HepG2 (cell line): ENCODE measurements around the gene NUDT8. TPM values are rescaled to one million over a fixed set of nuclear protein-coding genes. Genes with fewer than 3 reads are reported as not detected.

Experiments
- ADNP ChIP-seq: sonication (generic); formaldehyde crosslinking; IDR thresholded peaks from 2 replicates; pipeline ENCODE4 v1.4.0; 2020; ENCODE audit warnings: missing genetic modification reagents
- CBFB ChIP-seq: sonication (generic); formaldehyde crosslinking; IDR thresholded peaks from 2 replicates; pipeline ENCODE4 v1.4.0; 2020; ENCODE audit warnings: missing genetic modification reagents
- CBX1 ChIP-seq: IDR thresholded peaks from one replicate; pipeline ENCODE4 v1.6.1; 2016; ENCODE audit warnings: antibody characterized with exemption, low read depth
- CCAR2 ChIP-seq: fragments of 200-400 bp; formaldehyde crosslinking; optimal IDR thresholded peaks from 2 replicates; pipeline ENCODE3; 2018; ENCODE audit warnings: low read depth, mild to moderate bottlenecking, low read length, moderate library complexity
- CHCHD3 ChIP-seq: sonication (generic); formaldehyde crosslinking; IDR thresholded peaks from 2 replicates; pipeline ENCODE4 v1.8.0; 2022; ENCODE audit warnings: mild to moderate bottlenecking, missing genetic modification reagents, moderate library complexity
- CHD4 ChIP-seq: fragments of 200-600 bp; sonication (generic); IDR thresholded peaks from 2 replicates; pipeline ENCODE4 v1.7.0; 2017; ENCODE audit warnings: mild to moderate bottlenecking, low read length, borderline replicate concordance
- KAT2B ChIP-seq: fragments of 150-350 bp; IDR thresholded peaks from 2 replicates; pipeline ENCODE4 v1.6.1; 2014; ENCODE audit warnings: low read depth, low read length, borderline replicate concordance
- MATR3 ChIP-seq: sonication (generic); formaldehyde crosslinking; IDR thresholded peaks from 2 replicates; pipeline ENCODE4 v1.4.0; 2020; ENCODE audit warnings: missing genetic modification reagents
- MTF1 ChIP-seq: sonication (generic); formaldehyde crosslinking; IDR thresholded peaks from 2 replicates; pipeline ENCODE4 v1.5.0; 2020; ENCODE audit warnings: missing genetic modification reagents
- RBFOX2 ChIP-seq: fragments of 200-400 bp; formaldehyde crosslinking; IDR thresholded peaks from 2 replicates; pipeline ENCODE4 v1.6.1; 2017; ENCODE audit warnings: low read depth, mild to moderate bottlenecking, low read length
- RBM39 ChIP-seq: fragments of 200-400 bp; formaldehyde crosslinking; IDR thresholded peaks from one replicate; pipeline ENCODE4 v1.6.1; 2018; ENCODE audit warnings: antibody characterized with exemption, mild to moderate bottlenecking, low read depth, low read length; ENCODE audit not compliant: poor library complexity, severe bottlenecking
- RNF2 ChIP-seq: fragments of 450-650 bp; conservative IDR thresholded peaks from 2 replicates; pipeline ENCODE4 v1.6.1; 2016; ENCODE audit warnings: low read depth
- RORA ChIP-seq: sonication (generic); formaldehyde crosslinking; IDR thresholded peaks from 2 replicates; pipeline ENCODE4 v1.5.0; 2020; ENCODE audit warnings: mild to moderate bottlenecking, missing genetic modification reagents, moderate library complexity
- SSRP1 ChIP-seq: IDR thresholded peaks from 2 replicates; pipeline ENCODE4 v1.6.1; 2016; ENCODE audit warnings: control low read depth
- XBP1 ChIP-seq: sonication (generic); formaldehyde crosslinking; IDR thresholded peaks from 2 replicates; pipeline ENCODE4 v1.5.0; 2020; ENCODE audit warnings: missing genetic modification reagents
- ZNF530 ChIP-seq: sonication (generic); formaldehyde crosslinking; IDR thresholded peaks from 2 replicates; pipeline ENCODE4 v1.5.0; 2020; ENCODE audit warnings: low read depth, mild to moderate bottlenecking, missing genetic modification reagents
- polyA plus RNA-seq, 8 experiments: library from polyadenylated mRNA; depleted of rRNA in 3 of 8; stranded (reverse) in 7 of 8; unstranded in 1 of 8; fragments of >200 nt; fragmentation: Illumina TruSeq in 4 of 8; extraction: Trizol in 4 of 8; gene quantifications; 2 replicates each; pipeline versions ENCODE4 v1.2.1 to v1.2.3, GENCODE V29; 2011 to 2016; ENCODE audit warnings: low read depth in 4 of 8, missing spikeins in 1 of 8, mixed read lengths in 1 of 8; ENCODE audit not compliant: insufficient read depth in 1 of 8
- total RNA-seq, 5 experiments: library from RNA; depleted of rRNA; stranded (reverse); fragments of >200 nt; fragmentation: Illumina TruSeq; extraction: Trizol; gene quantifications; 2 replicates each; pipeline ENCODE4 v1.2.3, GENCODE V29; 2016; ENCODE audit warnings: low read depth in 1 of 5
- TF ChIP-seq, protein P1 (sequence below): sonication (generic); formaldehyde crosslinking; IDR thresholded peaks from 2 replicates; pipeline ENCODE4 v1.8.0; 2022; ENCODE audit warnings: missing genetic modification reagents, mild to moderate bottlenecking, borderline replicate concordance
- TF ChIP-seq, protein P2 (sequence below): IDR thresholded peaks from 2 replicates; pipeline ENCODE4 v1.6.1; 2016; ENCODE audit warnings: low read depth
- TF ChIP-seq, protein P3 (sequence below): sonication (generic); formaldehyde crosslinking; IDR thresholded peaks from 2 replicates; pipeline ENCODE4 v1.4.0; 2020; ENCODE audit warnings: missing genetic modification reagents
- TF ChIP-seq, protein P4 (sequence below): IDR thresholded peaks from 2 replicates; pipeline ENCODE4 v1.6.1; 2012; ENCODE audit warnings: low read length, improper control_type of control experiment

The NUDT8 gene
- total and polyA plus RNA-seq, 2 of the 13 experiments (the other 11 are each of a cell fraction or from before 2014, with no cell fraction given) = 6.7 to 25.8 TPM

DNA sequence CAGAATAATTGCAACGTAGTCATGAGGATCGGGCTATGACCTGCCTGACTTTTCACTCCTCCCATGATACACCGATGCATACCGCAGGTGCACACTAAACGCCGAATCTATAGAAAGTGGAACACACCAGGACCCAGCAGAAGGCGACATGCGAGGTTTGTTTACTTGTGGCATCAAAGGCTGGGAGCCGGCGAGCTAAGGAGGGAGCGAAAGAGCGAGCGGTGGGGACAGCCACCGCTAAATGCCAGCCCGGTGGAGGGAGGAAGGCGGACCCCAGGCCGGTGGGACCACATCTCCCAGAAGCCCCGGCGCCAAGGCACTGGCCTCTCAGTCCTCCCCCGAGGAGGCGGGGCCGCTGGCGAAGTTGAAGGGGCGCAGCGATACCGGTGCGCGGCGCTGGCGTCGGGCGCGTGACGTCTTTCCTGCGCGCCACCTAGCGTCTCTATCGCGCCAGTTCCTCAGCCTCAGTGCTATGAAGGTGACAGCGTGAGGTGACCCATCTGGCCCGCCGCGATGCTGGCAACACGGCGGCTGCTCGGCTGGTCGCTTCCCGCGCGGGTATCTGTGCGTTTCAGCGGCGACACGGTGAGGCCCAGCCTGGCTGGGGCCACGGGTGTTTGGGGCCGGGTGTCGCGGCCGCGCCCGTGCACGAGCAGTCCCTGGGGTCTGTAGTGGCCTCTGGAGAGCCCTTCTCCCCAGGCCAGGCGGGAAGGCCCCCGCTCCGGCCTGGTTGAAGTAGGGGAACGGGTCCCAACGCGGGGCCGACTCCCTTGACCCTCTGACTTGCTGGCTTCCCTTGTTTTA, 23.0 kb downstream of the NUDT8 start, which contains the start of gene NDUFV1 (continued):
- TF ChIP-seq RBFOX2 (peak; percentile 95), MATR3 (CRISPR knock-in tag) (no peak), ZNF530 (no peak), CCAR2 (no peak), XBP1 (CRISPR knock-in tag) (no peak), MTF1 (CRISPR knock-in tag) (no peak), RNF2 (no peak), KAT2B (no peak), ADNP (CRISPR knock-in tag) (no peak), RBM39 (no peak), SSRP1 (CRISPR knock-in tag) (no peak), CBX1 (peak; percentile 67), CHD4 (no peak), RORA (CRISPR knock-in tag) (no peak), CBFB (CRISPR knock-in tag) (peak; percentile 75), CHCHD3 (CRISPR knock-in tag) (no peak)
- TF ChIP-seq, protein P1, sequence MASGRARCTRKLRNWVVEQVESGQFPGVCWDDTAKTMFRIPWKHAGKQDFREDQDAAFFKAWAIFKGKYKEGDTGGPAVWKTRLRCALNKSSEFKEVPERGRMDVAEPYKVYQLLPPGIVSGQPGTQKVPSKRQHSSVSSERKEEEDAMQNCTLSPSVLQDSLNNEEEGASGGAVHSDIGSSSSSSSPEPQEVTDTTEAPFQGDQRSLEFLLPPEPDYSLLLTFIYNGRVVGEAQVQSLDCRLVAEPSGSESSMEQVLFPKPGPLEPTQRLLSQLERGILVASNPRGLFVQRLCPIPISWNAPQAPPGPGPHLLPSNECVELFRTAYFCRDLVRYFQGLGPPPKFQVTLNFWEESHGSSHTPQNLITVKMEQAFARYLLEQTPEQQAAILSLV (CRISPR knock-in tag) = peak; percentile 90; the same call in 1 of the 2 replicates
- TF ChIP-seq, protein P2, sequence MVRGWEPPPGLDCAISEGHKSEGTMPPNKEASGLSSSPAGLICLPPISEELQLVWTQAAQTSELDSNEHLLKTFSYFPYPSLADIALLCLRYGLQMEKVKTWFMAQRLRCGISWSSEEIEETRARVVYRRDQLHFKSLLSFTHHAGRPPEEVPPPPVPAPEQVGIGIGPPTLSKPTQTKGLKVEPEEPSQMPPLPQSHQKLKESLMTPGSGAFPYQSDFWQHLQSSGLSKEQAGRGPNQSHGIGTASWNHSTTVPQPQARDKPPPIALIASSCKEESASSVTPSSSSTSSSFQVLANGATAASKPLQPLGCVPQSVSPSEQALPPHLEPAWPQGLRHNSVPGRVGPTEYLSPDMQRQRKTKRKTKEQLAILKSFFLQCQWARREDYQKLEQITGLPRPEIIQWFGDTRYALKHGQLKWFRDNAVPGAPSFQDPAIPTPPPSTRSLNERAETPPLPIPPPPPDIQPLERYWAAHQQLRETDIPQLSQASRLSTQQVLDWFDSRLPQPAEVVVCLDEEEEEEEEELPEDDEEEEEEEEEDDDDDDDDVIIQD (CRISPR knock-in tag) = peak; percentile 48; the same call in 1 of the 2 replicates
- TF ChIP-seq, protein P3, sequence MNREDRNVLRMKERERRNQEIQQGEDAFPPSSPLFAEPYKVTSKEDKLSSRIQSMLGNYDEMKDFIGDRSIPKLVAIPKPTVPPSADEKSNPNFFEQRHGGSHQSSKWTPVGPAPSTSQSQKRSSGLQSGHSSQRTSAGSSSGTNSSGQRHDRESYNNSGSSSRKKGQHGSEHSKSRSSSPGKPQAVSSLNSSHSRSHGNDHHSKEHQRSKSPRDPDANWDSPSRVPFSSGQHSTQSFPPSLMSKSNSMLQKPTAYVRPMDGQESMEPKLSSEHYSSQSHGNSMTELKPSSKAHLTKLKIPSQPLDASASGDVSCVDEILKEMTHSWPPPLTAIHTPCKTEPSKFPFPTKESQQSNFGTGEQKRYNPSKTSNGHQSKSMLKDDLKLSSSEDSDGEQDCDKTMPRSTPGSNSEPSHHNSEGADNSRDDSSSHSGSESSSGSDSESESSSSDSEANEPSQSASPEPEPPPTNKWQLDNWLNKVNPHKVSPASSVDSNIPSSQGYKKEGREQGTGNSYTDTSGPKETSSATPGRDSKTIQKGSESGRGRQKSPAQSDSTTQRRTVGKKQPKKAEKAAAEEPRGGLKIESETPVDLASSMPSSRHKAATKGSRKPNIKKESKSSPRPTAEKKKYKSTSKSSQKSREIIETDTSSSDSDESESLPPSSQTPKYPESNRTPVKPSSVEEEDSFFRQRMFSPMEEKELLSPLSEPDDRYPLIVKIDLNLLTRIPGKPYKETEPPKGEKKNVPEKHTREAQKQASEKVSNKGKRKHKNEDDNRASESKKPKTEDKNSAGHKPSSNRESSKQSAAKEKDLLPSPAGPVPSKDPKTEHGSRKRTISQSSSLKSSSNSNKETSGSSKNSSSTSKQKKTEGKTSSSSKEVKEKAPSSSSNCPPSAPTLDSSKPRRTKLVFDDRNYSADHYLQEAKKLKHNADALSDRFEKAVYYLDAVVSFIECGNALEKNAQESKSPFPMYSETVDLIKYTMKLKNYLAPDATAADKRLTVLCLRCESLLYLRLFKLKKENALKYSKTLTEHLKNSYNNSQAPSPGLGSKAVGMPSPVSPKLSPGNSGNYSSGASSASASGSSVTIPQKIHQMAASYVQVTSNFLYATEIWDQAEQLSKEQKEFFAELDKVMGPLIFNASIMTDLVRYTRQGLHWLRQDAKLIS (CRISPR knock-in tag) = no peak
- TF ChIP-seq, protein P4, sequence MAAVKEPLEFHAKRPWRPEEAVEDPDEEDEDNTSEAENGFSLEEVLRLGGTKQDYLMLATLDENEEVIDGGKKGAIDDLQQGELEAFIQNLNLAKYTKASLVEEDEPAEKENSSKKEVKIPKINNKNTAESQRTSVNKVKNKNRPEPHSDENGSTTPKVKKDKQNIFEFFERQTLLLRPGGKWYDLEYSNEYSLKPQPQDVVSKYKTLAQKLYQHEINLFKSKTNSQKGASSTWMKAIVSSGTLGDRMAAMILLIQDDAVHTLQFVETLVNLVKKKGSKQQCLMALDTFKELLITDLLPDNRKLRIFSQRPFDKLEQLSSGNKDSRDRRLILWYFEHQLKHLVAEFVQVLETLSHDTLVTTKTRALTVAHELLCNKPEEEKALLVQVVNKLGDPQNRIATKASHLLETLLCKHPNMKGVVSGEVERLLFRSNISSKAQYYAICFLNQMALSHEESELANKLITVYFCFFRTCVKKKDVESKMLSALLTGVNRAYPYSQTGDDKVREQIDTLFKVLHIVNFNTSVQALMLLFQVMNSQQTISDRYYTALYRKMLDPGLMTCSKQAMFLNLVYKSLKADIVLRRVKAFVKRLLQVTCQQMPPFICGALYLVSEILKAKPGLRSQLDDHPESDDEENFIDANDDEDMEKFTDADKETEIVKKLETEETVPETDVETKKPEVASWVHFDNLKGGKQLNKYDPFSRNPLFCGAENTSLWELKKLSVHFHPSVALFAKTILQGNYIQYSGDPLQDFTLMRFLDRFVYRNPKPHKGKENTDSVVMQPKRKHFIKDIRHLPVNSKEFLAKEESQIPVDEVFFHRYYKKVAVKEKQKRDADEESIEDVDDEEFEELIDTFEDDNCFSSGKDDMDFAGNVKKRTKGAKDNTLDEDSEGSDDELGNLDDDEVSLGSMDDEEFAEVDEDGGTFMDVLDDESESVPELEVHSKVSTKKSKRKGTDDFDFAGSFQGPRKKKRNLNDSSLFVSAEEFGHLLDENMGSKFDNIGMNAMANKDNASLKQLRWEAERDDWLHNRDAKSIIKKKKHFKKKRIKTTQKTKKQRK = no peak
